KMS-11 (cell line): ENCODE measurements around the gene FAM222A.

ENCODE experiments used
- H2AFZ ChIP-seq: fragments of 200-600 bp; sonication (generic); 2 replicates; pipeline ENCODE4 v1.6.1; 2016; ENCODE audit warnings: antibody characterized with exemption, mixed run types, low read depth
- H3K27ac ChIP-seq: fragments of 200-600 bp; sonication (generic); 2 replicates; pipeline ENCODE4 v1.6.1; 2016; ENCODE audit warnings: mild to moderate bottlenecking, mixed run types
- H3K27me3 ChIP-seq: fragments of 200-600 bp; sonication (generic); 2 replicates; pipeline ENCODE4 v1.6.1; 2017; ENCODE audit warnings: mild to moderate bottlenecking, low read depth, mixed run types, moderate library complexity; ENCODE audit not compliant: insufficient read depth
- H3K36me3 ChIP-seq: fragments of 200-600 bp; sonication (generic); 2 replicates; pipeline ENCODE4 v1.6.1; 2017; ENCODE audit warnings: mild to moderate bottlenecking, mixed run types; ENCODE audit not compliant: insufficient read depth
- H3K4me1 ChIP-seq: fragments of 200-600 bp; sonication (generic); 2 replicates; pipeline ENCODE4 v1.6.1; 2016; ENCODE audit warnings: mild to moderate bottlenecking, low read depth, mixed run types; ENCODE audit not compliant: poor library complexity, severe bottlenecking
- H3K4me2 ChIP-seq: fragments of 200-600 bp; sonication (generic); 2 replicates; pipeline ENCODE4 v1.7.0; 2016; ENCODE audit warnings: mild to moderate bottlenecking, mixed run types
- H3K4me3 ChIP-seq: fragments of 200-600 bp; sonication (generic); IDR thresholded peaks from 2 replicates; pipeline ENCODE4 v1.6.1; 2017; ENCODE audit warnings: low read depth, low read length, mixed read lengths; ENCODE audit not compliant: insufficient read depth
- H3K79me2 ChIP-seq: fragments of 200-600 bp; sonication (generic); 2 replicates; pipeline ENCODE4 v1.6.1; 2016; ENCODE audit warnings: low read depth, mixed run types; ENCODE audit not compliant: insufficient read depth
- H3K9ac ChIP-seq: fragments of 200-600 bp; sonication (generic); 2 replicates; pipeline ENCODE4 v1.6.1; 2016; ENCODE audit warnings: mild to moderate bottlenecking, mixed run types
- H4K20me1 ChIP-seq: fragments of 200-600 bp; sonication (generic); 2 replicates; pipeline ENCODE4 v1.6.1; 2016; ENCODE audit warnings: mild to moderate bottlenecking, mixed run types; ENCODE audit not compliant: insufficient read depth
- TF ChIP-seq, protein P1 (sequence below): fragments of 200-600 bp; sonication (generic); conservative IDR thresholded peaks from 2 replicates; pipeline ENCODE4 v1.6.1; 2017; ENCODE audit warnings: low read depth, mild to moderate bottlenecking, antibody characterized with exemption, low read length, moderate library complexity, mixed read lengths

Gene FAM222A

DNA sequence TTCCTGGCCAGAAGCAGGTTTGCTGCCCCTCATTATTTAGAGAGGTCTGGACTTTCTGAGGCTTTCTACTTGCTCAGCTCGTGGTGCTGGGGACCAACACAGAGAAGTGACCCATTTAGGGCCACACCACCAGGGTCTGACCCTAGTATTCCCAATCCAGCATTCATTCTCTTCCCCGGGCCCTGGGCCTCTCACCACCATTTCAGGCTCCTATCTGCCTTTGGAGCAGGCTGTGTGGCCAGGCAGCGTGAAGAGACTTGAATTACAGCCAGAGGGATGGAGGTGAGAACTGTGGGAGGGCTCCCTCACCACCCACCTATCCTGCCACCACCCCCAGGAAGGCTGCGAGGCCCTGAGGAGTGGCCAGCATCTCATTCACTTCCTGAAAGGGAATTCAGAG lies 24.6 kb downstream of the FAM222A start:
- no peaks in the 10 kb centered on the region for H3K4me1 ChIP-seq
- TF ChIP-seq, protein P1, sequence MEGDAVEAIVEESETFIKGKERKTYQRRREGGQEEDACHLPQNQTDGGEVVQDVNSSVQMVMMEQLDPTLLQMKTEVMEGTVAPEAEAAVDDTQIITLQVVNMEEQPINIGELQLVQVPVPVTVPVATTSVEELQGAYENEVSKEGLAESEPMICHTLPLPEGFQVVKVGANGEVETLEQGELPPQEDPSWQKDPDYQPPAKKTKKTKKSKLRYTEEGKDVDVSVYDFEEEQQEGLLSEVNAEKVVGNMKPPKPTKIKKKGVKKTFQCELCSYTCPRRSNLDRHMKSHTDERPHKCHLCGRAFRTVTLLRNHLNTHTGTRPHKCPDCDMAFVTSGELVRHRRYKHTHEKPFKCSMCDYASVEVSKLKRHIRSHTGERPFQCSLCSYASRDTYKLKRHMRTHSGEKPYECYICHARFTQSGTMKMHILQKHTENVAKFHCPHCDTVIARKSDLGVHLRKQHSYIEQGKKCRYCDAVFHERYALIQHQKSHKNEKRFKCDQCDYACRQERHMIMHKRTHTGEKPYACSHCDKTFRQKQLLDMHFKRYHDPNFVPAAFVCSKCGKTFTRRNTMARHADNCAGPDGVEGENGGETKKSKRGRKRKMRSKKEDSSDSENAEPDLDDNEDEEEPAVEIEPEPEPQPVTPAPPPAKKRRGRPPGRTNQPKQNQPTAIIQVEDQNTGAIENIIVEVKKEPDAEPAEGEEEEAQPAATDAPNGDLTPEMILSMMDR: no peak
- no peak overlapping the region for H3K4me3 ChIP-seq

DNA sequence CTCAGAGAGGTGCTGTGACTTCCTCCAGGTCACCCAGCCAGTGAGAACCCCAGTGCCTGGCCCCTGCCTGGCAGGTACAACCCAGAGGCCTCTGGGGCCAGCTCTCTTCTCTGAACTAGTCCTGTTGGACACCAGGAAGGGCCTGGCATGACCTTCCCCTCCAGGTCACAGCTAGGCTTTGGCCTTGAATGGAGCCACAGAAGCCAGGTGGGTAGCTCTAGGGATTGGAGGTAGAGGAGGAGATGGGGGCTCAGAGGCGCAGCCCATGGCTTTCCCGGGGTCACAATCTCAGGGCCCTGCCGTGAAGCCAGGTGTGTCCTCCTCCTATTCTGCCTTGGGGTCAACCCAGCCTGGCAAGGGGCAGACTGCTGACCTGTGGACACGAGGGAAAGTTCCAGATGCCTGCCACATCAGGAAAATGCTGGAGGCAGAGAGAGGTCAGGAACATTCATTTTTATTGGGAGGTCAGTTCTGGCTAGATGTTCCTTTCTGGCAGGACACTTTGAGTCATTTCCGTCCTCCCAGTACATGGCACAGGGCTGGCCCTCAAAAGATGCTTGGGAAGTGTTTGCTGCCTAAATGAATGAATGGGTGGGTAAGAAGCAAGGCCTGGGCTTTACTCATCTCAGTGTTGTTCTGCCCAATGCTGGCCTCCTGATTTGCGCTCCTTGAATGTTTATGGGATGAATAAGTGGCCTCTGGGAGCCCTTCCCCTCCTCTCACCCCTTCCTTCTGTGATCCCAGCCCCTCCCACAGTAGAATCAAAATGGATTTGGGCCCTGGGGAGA lies 25.4 kb downstream of the FAM222A start:
- Histone ChIP-seq H3K27me3 (no peaks in the 10 kb centered on the region), H4K20me1 (no peaks in the 10 kb centered on the region), H3K79me2 (no peaks in the 10 kb centered on the region), H2AFZ (no peak overlapping the region), H3K36me3 (no peaks in the 10 kb centered on the region), H3K9ac (no peak overlapping the region), H3K4me1 (no peaks in the 10 kb centered on the region), H3K4me2 (no peak overlapping the region), H3K4me3 (no peak overlapping the region), H3K27ac (no peak overlapping the region)
- TF ChIP-seq, protein P1: no peak

More for the DNA sequence above, 24.6 kb downstream of the FAM222A start:
- Histone ChIP-seq H3K36me3 (no peaks in the 10 kb centered on the region), H3K27me3 (no peaks in the 10 kb centered on the region), H3K4me2 (no peak overlapping the region), H3K79me2 (no peaks in the 10 kb centered on the region), H3K27ac (no peak overlapping the region), H2AFZ (no peak overlapping the region), H4K20me1 (no peaks in the 10 kb centered on the region), H3K9ac (no peak overlapping the region)

DNA sequence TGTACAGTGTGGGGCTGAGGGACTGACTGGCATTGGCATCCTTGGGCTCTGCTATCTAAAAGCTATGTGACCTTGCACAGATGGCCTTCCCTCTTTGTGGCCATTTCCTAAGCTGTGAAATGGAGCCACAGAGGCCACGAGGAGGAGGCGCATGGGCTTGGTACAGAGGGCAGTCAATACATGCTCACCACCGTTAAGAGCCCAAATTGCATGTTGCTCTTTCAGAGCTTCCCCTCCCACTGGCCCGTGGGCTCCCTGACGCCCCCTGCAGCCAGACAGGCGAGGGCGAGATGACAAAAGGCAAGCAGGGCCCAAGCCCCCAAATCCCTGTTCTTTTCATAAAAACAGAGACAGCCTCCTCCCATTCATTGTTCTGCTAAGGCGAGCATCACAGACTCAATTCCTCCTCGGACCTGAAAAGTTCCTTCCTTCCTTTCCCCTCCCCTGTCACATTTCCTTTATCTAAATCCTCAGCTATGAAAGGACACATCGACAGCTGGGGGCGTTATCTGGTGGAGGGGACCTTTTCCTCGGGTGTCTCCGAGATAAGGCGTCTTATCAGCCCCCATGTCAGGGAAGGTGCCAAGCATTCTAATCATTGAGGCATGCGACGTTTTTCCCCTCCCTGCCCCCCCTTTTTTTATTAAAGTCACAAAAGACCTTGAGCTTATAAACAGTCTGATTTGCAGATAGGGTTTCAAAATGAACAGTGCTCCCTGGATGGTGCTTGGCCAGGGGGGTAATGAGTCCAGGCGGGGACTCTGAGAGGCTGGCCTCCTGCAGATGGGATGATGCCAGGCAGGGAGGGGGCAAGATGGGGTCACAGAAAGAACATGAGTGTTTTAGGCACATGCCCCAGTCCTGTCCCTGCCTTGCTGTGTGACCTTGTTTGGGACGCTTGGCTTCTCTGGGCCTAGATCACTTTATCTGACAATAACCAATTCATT lies 26.4 kb downstream of the FAM222A start:
- H2AFZ ChIP-seq: no peak overlapping the region
- no peaks in the 10 kb centered on the region for H4K20me1 ChIP-seq
- no peaks in the 10 kb centered on the region for H3K27me3 ChIP-seq
- H3K79me2 ChIP-seq: no peaks in the 10 kb centered on the region
- TF ChIP-seq, protein P1: no peak
- H3K4me3 ChIP-seq: no peak overlapping the region
- no peak overlapping the region for H3K27ac ChIP-seq
- H3K9ac ChIP-seq: no peak overlapping the region
- no peaks in the 10 kb centered on the region for H3K36me3 ChIP-seq
- no peak overlapping the region for H3K4me2 ChIP-seq
- no peaks in the 10 kb centered on the region for H3K4me1 ChIP-seq

DNA sequence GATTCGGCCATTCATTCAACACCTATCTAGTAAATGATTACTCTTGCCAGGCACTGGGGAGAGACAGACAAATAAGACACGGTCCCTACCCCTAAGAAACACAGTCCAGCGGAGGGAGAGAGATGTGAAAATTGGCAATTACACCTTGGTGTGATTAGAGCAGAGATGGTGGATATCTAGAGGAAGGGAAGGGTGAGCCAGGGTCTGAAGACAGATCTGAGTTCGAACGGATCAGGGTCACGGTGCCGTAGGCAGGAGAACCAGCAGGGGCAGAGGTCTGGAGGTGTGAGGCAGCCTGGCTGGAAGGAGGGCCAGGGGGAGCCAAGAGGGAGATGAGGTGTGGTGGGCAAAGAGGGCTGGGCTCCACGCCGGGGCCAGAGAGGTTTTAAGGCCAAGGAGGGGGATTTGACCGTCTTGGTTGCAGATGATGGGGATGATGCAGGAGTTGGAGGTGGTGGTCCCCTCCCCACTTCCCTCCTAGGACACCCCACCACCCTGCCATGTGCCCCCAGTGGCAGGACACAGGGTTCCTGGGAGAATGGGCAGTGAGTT lies 27.1 kb downstream of the FAM222A start:
- no peaks in the 10 kb centered on the region for H3K4me1 ChIP-seq
- H3K79me2 ChIP-seq: no peaks in the 10 kb centered on the region
- no peaks in the 10 kb centered on the region for H3K27me3 ChIP-seq
- TF ChIP-seq, protein P1: no peak
- H3K27ac ChIP-seq: no peak overlapping the region
- no peak overlapping the region for H3K9ac ChIP-seq
- H2AFZ ChIP-seq: no peak overlapping the region
- no peaks in the 10 kb centered on the region for H4K20me1 ChIP-seq
- no peak overlapping the region for H3K4me3 ChIP-seq
- no peaks in the 10 kb centered on the region for H3K36me3 ChIP-seq
- no peak overlapping the region for H3K4me2 ChIP-seq
